DMS153 treated with DMSO at 0.1 percent for 48 hours (cell line): ENCODE data around the gene HTRA3.
"Not testable (repeated sequence)": the region's sequence is repeated elsewhere in the genome, so short reads cannot be mapped to it uniquely, and the experiment has no call there.

Experiments
- DNase-seq: peaks from one replicate; lab custom pipeline; 2025; ENCODE audit not compliant: unreplicated experiment; lab: John Stamatoyannopoulos, UW

The HTRA3 gene

DNA sequence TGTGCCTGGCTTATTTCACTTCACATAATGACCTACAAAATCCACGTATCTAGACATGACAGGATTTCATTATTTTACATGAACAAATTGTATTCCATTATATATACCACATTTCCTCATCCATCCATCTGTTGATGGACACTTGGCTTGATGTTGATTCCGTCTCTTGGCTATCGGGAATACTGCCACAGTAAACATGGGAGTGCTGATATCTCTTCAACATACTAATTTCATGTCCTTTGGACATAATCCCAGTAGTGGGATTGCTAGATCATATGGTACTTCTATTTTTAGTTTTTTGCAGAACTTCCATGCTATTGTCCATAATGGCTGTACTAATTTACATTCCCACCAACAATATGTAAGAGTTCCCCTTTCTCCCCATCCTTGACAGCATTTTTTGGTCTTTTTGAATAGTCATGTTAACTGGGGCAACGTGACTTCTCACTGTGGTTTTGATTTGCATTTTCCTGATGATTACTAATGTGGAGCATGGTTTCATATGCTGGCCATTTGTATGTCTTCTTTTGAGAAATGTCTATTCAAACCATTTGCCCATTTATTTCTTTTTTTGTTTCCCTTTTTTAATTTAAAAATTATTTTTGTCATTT lies 68.9 kb downstream of the HTRA3 start:
- no peak for DNase-seq

DNA sequence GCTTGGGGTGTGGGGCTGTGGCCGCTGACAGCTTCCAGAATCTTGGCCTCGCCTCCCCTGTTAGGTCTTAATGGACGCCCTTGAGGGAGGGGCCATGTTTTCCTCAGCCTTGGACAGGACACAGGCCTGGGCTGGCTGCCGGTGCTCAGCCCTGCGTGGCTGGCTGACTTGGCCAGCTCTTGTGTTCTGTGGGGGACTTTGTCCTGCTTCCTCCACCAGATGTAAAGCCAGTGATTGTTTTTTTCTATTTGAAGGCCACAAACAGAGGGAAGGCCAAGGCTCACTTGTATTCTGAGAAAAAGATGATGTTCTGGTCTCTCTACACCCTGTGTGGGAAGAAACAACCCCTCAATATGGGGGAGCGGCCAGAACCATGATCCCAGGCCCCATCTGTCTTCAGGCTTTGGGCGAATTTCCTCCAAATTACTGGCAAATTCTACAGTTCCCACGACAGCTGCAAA lies 71.3 kb downstream of the HTRA3 start:
- DNase-seq: no peak

DNA sequence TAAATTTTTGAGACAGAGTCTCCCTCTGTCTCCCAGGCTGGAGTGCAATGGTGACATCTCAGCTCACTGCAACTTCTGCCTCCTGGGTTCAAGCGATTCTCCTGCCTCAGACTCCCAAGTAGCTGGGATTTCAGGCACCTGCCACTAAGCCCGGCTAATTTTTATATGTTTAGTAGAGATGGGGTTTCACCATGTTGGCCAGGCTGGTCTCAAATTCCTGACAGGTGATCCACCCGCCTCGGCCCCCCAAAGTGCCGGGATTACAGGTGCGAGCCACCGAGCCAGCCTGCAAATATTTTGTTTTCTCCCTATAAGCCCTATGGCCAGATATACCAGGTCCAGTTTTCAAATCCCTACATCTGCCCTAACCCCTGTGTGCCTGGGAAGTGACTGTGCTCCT lies 71.7 kb downstream of the HTRA3 start:
- DNase-seq: not testable (repeated sequence)

DNA sequence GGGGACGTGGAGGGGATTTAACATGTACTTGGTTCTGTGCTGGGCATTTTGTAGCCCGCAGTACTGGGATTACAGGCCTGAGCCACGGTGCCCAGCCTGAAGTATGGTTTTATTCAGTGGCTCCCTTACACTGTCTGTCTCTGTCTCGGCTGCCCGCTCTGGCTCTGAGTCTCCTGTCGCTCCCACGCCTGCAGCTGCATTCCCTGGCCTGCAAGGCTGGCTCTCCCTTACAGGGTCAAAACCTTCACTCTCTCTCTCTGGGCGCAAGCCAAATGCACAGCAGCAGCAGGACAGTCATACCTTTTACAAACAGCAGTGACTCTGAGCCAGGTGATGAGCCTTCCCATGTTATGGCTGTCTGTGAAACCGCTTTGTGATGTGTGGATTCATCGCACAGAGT lies 72.1 kb downstream of the HTRA3 start:
- no peak for DNase-seq

DNA sequence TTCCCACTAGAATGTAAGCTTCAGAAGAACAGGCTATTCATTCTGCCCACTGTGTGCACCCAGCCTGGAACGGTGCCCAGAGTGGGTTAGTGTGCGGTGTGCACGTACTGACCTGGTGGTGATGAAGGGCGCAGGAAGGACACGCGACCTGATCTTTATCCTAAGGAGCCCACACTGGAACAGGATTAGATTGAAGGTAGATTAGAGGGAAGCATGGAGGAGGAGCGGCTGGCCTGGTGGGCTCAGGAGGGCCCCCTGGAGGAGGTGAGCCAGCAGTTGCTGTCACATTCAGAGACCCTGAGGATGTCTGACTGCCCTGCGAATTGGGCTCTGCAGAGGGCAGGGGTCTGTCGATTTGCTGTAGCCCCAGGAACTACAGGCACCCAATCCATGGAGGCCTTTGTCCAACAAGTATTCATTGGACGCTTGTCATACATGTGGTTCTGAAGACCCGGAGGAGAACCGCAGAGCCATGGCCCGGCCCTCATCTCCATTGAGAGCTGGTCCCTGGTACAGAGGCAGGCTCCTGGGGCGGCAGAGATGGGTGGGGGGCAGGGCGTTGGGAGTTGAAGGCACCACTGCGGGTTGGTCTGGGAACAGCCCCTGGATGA lies 73.2 kb downstream of the HTRA3 start:
- no peak for DNase-seq

DNA sequence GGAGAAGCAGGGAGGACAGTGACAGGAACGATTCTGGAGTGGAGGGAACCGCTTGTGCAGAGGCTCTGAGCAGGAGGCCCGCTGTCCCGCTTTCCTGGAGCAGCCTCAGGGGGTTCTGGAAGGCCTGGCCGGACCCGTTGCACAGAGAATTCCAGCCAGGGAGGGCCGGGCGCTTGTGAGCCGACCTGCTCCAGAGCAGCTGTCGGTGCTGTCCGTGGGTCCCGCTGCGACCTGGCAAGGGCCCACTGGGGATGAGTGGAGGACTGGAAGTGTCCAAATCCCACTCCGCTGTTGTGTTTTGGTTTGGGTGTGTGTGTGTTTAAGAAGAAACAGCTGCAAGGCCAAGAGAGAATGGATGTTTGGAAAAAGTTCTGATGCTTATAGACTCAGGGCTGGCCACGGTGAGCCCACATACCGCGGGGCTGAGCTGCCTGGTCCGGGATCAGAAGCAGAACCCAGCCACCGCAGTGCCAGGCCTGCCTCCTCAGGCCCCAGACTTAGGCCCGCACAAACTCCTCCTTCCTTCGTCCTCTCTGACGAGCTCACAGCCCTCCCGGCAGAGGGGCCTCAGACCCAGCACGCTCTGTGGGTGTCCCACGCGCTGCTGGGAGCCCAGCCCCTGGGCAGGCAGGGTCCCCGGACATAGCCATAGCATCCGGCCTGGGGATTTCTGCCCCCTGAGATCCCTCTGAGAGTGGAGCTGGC lies 73.9 kb downstream of the HTRA3 start:
- no peak for DNase-seq

DNA sequence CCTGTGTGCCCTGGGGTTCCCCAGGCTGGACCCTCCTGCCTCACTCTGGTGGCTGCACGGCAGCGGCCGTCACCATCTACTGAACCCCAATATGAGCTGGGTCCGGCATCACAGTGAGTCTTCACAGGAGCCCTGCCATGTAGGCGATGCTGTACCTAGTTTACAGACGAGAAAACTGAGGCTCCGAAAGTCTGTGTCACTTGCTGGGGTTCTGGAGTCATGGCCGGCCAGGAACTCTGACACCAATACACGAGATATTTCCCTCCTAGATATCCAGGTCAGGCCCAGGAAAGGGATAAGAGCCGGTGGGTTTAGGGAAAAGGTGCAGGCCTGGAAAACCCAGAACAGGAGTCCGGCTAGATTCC lies 74.4 kb downstream of the HTRA3 start:
- DNase-seq: no peak

DNA sequence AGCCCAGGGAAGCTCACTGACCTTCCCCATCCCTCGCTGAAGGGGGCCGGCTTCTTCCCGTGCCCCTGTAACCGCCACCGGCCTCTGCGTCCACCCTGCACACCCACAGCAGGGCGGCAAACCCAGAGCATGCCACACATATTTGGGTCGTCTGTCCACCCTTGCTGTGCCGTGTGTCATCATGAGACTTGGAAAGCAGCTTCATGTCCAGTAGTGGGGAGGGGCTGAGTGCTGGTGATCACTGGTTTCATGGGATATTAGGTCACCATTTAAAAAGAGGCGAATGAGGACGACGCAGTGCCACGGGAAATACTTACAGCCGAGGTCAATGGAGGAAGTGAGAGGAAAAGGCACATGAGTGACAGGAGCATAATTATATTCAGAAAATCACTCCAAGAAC lies 74.8 kb downstream of the HTRA3 start:
- DNase-seq: no peak

DNA sequence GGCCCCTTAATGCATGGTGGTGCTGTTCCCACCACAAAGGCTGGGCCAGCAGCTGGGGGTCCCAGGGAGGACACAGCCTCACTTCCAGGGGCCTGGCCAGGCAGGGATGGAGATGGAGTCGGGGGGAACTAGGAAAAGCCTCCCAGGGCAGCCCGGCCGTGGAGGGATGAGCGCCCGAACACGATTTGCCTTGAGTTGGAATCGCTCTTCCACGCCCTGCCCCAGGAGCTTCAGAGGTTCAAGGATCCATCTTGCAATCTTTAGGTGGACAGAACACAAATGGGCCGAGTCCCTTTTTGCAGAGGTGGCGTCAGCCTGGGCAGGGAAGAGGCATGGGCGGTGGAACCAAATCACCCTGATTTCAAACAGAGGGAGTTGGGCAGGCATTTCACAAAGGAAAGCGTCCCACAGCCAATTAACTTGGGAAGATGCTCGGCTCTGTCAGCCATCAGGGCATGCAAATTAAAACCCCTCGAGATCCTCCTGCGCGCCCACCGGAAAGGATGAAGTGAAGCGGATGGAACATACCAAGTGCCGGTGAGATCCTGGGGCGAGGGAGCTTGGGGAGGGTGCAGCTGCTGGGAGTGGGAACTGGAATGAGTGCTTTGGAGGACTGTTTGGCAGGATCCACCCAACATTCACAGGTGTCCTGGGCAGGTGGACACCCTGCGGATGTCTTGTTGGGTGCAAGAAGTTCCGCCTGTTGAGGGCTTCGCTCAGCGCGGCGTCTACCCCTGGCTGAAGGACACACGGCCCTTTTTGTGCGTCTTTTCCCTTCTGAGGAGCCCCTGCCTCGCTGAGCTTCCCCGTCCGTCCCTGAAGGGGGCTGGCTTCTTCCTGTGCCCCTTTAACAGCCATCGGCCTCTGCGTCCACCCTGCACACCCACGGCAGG lies 75.7 kb downstream of the HTRA3 start:
- DNase-seq: no peak

DNA sequence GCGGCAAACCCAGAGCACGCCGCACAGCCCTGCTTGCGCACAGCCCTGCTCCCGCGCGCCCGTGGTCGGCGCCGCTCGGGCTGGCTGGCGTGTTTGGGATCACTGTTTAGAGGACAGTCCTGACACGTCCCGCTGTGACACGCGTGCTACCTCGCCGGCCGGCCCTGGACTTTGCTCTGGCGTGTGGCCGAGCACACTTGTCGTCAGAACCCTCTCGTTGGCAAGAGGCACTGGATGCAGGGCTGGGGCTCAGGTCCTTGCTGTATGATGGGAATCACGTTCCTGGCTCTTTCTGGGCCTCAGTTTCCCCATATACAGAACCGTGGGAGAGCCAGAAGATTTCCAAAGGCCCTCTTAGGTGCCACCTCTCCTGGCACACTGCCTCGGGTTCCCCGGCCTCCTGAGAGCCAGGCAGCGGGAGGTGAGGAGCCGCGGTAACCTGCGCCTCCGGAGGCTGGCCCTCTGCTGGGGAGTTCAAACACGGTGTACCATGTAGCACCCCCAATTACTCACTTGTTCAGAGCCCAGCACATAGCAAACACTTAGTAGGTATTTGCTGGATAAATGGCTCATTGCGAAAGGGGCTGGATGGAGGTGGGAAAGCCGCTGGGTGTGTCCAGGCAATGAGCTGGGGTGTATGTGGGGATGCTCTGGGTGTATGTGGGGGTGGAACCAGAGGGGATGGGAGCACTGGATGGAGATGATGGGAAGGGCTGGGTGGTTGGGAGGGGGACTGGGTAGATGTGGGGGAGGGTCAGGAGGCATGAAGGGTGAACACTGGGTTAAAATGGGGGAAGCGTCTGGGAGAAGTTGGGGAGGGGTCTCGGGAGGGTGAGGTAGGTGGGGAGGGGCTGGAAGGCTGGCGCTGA lies 76.6 kb downstream of the HTRA3 start:
- no peak for DNase-seq

DNA sequence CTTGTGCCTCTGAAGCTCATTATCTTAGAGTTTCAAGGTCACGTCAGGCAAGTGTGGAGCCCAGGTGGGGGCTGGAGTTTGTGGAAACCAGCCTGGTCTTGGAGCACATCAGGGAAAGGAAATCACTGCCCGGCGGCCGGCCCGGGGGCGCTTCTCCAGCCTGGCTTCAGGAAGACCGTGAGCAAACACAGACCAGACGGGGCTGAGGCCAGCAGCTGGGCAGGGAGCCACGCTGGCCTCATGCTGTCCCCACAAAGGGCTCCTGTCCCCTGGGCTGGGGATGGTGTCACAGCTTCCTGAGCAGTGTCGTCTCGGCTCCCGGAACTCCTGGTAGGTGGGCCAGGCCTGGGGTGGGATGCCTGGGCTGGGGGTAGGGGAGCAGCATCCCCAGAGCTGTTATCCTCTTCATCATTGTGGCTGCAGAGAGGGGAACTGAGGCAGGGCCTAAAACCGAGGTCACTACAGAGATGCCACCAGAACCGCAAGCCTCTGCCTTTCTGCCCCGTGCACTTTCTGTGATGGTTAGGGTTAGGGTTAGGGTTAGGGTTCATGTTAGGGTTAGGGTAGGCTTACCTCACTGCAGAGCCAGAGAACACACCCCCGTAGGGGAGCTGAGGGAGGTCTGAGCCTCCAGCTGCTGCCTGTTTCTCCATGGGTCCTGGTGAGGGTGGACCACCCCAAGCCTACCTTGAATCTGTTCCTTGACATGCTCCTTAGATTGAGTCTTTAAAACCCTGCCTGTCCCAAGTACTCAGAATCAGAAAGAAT lies 77.5 kb downstream of the HTRA3 start:
- DNase-seq: no peak

DNA sequence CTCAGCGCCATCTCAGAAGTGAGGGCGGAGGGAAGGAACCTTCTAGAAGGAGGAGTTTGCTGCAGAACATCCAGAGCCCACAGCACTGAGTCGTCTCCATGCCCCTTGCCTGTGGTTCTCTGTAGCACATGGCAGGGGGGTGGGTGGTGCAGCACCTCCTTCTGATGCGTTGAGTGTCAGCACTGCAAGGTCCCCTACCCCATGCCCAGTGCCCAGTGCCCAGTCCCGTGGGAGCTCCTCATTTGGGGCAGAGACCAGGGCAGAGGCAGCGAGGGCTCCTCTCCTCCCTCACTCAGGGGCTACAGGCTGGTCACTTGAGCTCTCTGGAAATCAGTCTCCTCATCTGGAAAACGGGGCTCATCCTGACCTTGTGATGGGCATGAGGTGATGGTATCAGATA lies 78.1 kb downstream of the HTRA3 start:
- DNase-seq: no peak

DNA sequence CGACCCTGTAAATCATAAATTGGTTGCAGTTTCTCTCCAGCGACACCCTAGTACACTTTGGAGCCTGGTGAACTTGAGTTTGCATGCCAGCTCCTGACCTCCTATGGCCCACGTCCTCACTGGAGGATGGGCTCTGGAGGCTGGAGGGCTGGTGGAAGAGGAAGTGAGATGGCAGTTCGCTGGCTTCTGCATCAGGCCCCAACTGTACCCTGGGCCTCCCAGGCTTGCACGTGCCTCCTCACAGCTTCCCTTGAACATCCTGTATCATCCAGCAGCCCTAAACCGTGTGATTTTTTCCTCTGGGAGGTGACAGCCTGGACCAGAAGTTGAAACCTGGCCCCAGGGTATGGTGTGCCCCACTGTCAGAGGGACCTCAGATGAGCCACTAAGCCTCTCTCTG lies 78.5 kb downstream of the HTRA3 start:
- DNase-seq: no peak

DNA sequence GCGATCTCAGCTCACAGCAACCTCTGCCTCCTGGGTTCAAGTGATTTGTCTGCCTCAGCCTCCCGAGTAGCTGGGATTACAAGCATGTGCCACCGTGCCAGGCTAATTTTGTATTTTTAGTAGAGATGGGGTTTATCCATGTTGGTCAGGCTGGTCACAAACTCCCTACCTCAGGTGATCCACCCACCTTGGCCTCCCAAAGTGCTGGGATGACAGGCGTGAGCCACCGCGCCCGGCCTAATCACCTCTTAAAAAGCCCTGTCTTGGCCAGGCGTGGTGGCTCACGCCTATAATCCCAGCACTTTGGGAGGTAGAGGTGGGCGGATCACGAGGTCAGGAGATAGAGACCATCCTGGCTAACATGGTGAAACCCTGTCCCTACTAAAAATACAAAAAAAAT lies 79.7 kb downstream of the HTRA3 start:
- DNase-seq: not testable (repeated sequence)

DNA sequence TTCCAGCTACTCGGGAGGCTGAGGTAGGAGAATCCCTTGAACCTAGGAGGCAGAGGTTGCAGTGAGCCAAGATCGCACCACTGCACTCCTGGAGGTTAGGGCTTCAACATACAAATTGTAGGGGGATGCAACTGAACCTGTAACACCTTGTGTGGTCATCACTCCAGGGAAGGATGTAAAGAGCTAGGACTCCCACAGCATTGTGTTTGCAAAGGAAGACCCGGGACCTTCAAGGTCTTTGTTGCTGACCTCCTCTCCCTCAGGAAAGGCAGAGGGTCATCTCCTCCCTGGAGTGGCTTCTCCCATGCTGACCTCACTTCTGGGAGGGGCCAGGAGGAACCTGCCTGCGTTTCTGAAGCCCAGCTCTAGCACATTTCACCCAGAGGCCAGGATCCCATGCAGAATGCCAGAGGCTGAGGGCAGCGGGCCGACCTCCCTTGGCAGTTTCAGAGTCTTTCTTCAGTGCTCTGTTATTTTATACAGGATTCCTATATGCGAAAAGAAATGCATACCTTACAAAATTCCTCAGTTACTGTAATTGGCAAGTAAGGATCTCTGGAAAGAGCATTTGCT lies 80.2 kb downstream of the HTRA3 start:
- no peak for DNase-seq

DNA sequence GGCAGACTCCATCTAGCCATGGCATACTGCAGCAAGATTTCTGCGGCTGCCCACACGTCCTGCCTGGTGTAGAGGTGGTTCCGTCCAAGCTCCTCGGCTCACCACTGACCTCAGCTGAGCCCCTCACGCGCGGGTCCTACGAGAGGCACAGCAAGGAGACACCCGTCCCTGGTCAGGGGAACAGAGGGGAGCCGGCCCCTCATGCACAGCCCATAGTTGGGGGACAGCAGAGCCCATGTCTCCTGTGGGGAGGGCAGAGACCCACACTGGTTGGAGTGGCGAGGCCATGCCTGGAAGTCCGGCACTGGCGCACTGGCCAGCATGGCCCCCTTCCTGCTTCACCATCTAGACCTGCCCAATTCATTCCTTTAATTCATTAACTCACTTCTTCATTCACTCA lies 80.8 kb downstream of the HTRA3 start:
- DNase-seq: no peak

DNA sequence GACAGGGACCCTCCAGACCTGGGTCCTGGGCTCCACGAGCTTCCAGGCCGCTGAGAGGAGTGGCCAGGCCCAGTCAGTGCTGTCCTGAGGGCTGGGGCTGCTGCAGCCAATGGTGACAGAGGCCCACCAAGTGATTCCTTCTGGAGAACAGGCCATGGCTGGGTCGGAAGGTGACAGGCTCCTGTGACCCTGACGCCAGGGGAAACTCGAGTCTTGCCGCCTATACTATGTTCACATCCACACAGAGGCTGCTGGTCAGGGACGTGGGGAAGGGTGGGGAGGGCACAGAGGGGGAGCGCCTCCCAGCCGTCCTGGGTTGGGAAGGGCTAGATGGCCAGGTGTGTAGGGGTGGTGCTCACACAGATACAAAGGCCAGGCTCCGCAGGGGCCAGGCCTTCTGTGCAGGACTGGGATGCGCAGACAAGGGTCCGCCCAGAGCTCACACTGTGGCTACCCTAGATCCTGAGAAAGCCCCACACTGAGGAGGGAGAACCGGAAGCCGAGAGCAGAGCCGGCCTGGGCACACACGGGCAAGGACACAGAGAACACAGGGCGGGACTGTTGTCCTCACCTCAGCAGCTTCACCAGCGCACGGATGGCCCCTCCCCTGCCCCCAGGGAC lies 81.4 kb downstream of the HTRA3 start:
- no peak for DNase-seq

DNA sequence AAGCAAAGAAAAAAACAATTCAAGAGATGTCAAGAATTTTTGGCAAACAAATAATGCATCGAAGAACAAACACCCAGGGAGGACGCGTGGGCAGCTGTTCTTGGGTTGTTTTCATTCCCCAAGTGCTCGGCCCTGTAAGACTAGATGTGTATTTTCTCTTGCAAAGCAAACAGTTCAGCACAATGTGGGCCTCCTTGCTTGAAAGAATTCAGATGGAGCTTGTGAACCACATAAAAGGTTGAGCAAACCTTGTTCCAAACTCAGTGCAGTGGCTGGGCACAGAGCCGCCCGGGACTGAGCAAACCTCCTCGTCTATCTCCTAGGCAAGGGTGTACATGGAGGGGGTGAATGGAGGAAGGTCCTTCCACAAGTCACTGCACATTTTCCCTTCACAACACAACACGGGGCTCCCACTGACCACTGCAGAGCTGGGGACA lies 82.4 kb downstream of the HTRA3 start:
- DNase-seq: no peak
